Omental fat pad (tissue), 4 donors: ENCODE data around the gene PSMC6. TPM values are rescaled to one million over a fixed set of nuclear protein-coding genes. Genes with fewer than 3 reads are reported as not detected.
A peak's percentile ranks its signal among the peaks of the same experiment; 100 is the strongest.

Experiments used
- ATAC-seq: fragments of 150-250 bp; one replicate; pipeline ENCODE4 v1.9.1; 2016; ENCODE audit warnings: mild to moderate bottlenecking, moderate library complexity; ENCODE audit not compliant: low FRiP score
- DNase-seq: peaks from one replicate; pipeline ENCODE4 v3.0.0-alpha.2; 2019; ENCODE audit warnings: low spot score
- total RNA-seq, 4 donors: library from RNA; depleted of rRNA; stranded (reverse); fragments of >200 nt; gene quantifications; one replicate each; pipeline ENCODE4 v1.1.0, GENCODE V29; 2016
- TF ChIP-seq, protein P1 (sequence below), 3 donors: fragments of 450-650 bp; IDR thresholded peaks; one replicate each; pipeline ENCODE4 v1.5.1; 2016 to 2017; ENCODE audit warnings: antibody characterized with exemption in 3 of 3, mild to moderate bottlenecking in 3 of 3, moderate library complexity in 2 of 3

The PSMC6 gene
- total RNA-seq: 100 to 1,000 TPM in 1 of 4 donors, 10 to 100 TPM in 3; 67.7 to 112 (median 77.2) TPM

DNA sequence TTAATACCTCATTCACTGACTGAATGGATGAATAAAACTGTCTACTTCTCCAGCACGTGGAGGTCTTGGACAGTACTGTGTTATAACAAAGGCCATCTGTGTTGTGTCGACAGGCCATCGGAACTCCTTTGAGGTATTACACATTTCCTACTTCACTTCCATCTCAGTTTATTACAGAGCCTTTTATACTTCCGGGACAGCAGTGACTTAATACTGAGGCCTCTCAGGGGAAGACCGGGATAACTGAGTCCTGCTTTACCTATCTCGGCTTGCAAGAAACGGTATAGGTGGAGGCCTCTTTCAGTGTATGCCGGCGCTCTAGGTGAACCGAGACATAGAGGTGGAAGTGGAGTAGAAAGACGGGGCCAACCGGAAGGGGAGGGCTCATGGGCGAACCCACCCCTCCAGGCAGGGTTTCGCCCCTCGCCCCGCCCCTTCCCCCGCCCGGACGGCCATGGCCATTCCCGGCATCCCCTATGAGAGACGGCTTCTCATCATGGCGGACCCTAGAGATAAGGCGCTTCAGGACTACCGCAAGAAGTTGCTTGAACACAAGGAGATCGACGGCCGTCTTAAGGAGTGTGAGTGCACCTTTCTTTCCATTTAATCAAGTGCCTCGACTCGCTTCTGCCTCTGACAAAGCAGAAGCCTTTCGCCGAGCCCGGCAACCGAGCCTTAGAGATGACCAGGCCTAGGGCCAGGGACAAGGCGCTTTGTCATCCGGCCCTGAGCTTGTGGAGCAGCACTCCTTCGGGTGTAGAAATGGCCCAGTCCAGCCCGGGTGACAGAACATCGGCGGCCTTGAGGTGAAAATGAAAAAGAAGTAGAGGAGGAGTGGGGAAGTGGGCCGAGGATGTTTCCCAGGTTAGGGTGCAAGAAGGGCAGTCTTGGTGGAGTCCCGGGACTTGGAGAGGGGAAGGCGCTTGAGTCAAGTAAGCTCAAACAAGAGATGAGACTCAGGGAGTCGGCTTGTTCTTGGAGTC lies at the start of gene PSMC6:
Gene PSMC6, plus strand, starts transcription at position 477 of the 983 bp plus-strand sequence. Its CDS starts 20 bp downstream, at position 497.
- peak; percentile 96 for ATAC-seq
- peak; percentile 85 for DNase-seq
- TF ChIP-seq, protein P1, sequence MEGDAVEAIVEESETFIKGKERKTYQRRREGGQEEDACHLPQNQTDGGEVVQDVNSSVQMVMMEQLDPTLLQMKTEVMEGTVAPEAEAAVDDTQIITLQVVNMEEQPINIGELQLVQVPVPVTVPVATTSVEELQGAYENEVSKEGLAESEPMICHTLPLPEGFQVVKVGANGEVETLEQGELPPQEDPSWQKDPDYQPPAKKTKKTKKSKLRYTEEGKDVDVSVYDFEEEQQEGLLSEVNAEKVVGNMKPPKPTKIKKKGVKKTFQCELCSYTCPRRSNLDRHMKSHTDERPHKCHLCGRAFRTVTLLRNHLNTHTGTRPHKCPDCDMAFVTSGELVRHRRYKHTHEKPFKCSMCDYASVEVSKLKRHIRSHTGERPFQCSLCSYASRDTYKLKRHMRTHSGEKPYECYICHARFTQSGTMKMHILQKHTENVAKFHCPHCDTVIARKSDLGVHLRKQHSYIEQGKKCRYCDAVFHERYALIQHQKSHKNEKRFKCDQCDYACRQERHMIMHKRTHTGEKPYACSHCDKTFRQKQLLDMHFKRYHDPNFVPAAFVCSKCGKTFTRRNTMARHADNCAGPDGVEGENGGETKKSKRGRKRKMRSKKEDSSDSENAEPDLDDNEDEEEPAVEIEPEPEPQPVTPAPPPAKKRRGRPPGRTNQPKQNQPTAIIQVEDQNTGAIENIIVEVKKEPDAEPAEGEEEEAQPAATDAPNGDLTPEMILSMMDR (IDR thresholded peaks at IDR 0.05): no peak

DNA sequence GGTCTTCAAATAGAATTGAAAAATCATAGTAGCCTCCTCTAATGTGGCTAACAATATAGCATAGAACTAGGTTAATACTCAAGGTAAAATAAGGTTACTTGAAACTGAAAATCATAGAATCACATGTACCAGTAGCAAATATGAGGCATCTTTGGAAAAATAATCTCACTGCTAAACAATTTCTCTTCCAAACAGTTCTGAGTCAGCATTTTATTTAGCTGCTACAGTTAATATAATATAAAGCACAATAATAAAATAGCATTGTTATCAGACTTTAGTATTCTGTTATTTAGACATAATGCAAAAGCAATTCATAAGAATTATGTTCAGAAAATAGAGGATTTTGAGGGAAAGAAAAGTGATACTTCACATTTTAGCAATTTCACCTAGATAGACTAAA lies 46.7 kb upstream of the PSMC6 start:
- DNase-seq (no peak), ATAC-seq (no peak)
- TF ChIP-seq, protein P1 (IDR thresholded peaks at IDR 0.05): no peak

DNA sequence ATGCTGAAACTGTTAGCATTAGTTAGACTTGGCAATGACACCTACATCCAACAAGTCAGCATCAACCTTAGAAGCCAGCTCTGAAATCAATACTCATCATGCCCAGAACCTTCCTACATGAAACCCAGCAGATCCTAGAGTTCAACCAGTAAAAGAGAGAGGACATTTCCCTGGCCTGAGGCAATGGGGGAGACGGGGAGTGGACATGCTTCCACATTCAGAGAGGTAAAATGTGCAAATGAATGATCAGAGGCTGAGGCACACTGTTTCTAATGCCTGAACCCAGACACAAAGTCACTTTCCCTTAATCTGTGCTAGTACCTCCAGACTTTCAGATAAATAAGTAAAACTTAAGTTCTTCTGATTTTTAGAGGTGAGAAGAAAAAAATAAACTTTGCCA lies 46.2 kb upstream of the PSMC6 start:
- TF ChIP-seq, protein P1 (IDR thresholded peaks at IDR 0.05): no peak
- ATAC-seq (no peak), DNase-seq (no peak)

DNA sequence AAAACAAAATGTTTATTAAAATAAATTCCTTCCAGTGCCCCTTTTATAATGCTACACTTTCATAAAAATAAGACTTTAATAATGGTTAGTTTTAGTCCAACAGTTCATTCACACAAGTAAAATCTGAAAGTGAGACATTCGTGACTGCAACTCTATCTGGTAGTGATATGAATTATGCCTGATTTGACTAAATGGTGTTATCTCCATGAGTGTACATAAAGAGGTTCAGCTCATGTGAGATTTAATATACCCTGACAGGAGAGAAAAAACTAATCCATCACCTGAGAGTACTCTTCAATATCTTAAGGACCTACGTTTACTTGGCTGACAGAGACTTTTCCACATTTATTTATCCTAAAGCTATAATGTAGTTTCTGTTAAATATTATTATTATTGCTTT lies 45.7 kb upstream of the PSMC6 start:
- TF ChIP-seq, protein P1 (IDR thresholded peaks at IDR 0.05): no peak
- no peak for DNase-seq
- no peak for ATAC-seq

DNA sequence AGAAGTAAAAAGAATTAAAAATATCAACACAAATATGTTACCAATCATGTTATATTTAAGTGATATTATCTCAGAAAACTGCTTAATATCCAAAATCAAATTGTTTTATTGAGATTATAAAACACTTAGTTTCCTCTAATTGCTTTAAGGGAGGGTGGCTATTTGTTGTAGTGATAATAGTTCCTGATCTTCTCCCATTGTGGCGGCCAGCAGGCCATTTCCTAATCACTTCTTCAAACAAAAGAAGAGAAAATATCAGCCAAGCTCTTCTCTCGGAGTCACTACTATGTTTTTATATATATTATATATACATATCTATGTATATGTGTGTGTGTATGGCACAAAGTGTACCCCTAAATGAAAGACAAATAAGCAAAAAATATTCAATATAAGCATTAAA lies 43.1 kb upstream of the PSMC6 start:
- TF ChIP-seq, protein P1 (IDR thresholded peaks at IDR 0.05): no peak
- DNase-seq: no peak
- ATAC-seq: no peak

DNA sequence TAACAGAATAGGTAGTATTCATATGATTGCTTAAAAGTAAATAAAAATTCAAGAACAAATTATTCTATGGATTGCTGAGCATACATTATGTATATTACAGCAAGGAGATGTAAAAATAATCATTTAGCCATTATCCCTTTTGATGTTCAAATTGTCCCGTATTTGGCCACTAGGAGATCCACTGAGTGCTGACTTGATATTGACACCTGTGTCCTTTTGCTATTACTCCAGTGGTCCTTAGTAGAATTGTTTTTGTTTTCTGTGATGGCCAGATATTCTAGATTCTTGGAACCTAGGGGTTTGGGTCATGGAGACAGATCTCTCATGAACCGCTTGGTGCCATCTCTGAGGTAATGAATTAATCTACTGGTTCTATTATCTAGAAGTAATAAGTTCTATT lies 28.4 kb upstream of the PSMC6 start:
- TF ChIP-seq, protein P1 (IDR thresholded peaks at IDR 0.05): no peak
- no peak for DNase-seq
- ATAC-seq: no peak
